Trophoblast cell (in vitro differentiated cells and primary cell): ENCODE measurements around the gene STYX.

Experiments used
- DNase-seq, 2 donors: peaks; one replicate each; pipeline ENCODE4 v3.0.0-alpha.2; 2016
- H2AFZ ChIP-seq: 2 replicates; pipeline ENCODE4 v1.6.1; 2013; ENCODE audit warnings: low read length, moderate library complexity, mild to moderate bottlenecking; ENCODE audit not compliant: insufficient read depth, poor library complexity
- H2AK5ac ChIP-seq: 2 replicates; pipeline ENCODE4 v1.6.1; 2013; ENCODE audit warnings: mild to moderate bottlenecking, low read length
- H2BK120ac ChIP-seq: 2 replicates; pipeline ENCODE4 v1.6.1; 2013; ENCODE audit warnings: low read length, mild to moderate bottlenecking, moderate library complexity; ENCODE audit not compliant: insufficient read depth, poor library complexity
- H2BK12ac ChIP-seq: 2 replicates; pipeline ENCODE4 v1.6.1; 2013; ENCODE audit warnings: mild to moderate bottlenecking, low read length, moderate library complexity
- H2BK5ac ChIP-seq: 2 replicates; pipeline ENCODE4 v1.6.1; 2013; ENCODE audit warnings: low read length, low read depth, moderate library complexity, mild to moderate bottlenecking; ENCODE audit not compliant: poor library complexity
- H3K14ac ChIP-seq: 2 replicates; pipeline ENCODE4 v1.6.1; 2013; ENCODE audit warnings: mild to moderate bottlenecking, low read length
- H3K18ac ChIP-seq: 2 replicates; pipeline ENCODE4 v1.6.1; 2013; ENCODE audit warnings: mild to moderate bottlenecking, low read length
- H3K23ac ChIP-seq: 2 replicates; pipeline ENCODE4 v1.6.1; 2013; ENCODE audit warnings: low read length
- H3K27ac ChIP-seq: 2 replicates; pipeline ENCODE4 v1.5.1; 2013; ENCODE audit warnings: low read depth, mild to moderate bottlenecking, inconsistent platforms, low read length, moderate library complexity
- H3K27me3 ChIP-seq: 2 replicates; pipeline ENCODE4 v1.6.1; 2013; ENCODE audit warnings: inconsistent platforms, mild to moderate bottlenecking, low read length, moderate library complexity; ENCODE audit not compliant: insufficient read depth
- H3K36me3 ChIP-seq, 2 experiments: 1 replicate in 1 of 2; 2 replicates in 1 of 2; pipeline ENCODE4 v1.6.1; 2013; ENCODE audit warnings: low read length in 2 of 2, mild to moderate bottlenecking in 2 of 2, moderate library complexity in 1 of 2; ENCODE audit not compliant: insufficient read depth in 2 of 2, control insufficient read depth in 1 of 2
- H3K4ac ChIP-seq: 2 replicates; pipeline ENCODE4 v1.6.1; 2013; ENCODE audit warnings: low read depth, mild to moderate bottlenecking, low read length, moderate library complexity
- H3K4me1 ChIP-seq, 2 experiments: 1 replicate in 1 of 2; 2 replicates in 1 of 2; pipeline ENCODE4 v1.6.1; 2013; ENCODE audit warnings: low read length in 2 of 2, mild to moderate bottlenecking in 2 of 2, moderate library complexity in 1 of 2; ENCODE audit not compliant: insufficient read depth in 2 of 2, control insufficient read depth in 1 of 2
- H3K4me2 ChIP-seq: 2 replicates; pipeline ENCODE4 v1.6.1; 2013; ENCODE audit warnings: inconsistent platforms, mild to moderate bottlenecking, low read length, moderate library complexity
- H3K4me3 ChIP-seq: 2 replicates; pipeline ENCODE4 v1.5.1; 2013; ENCODE audit warnings: mild to moderate bottlenecking, low read depth, low read length, inconsistent platforms
- H3K79me1 ChIP-seq: one replicate; pipeline ENCODE4 v1.6.1; 2013; ENCODE audit warnings: low read length
- H3K79me2 ChIP-seq: 2 replicates; pipeline ENCODE4 v1.6.1; 2013; ENCODE audit warnings: low read length, mild to moderate bottlenecking; ENCODE audit not compliant: control insufficient read depth, insufficient read depth, poor library complexity
- H3K9ac ChIP-seq: 2 replicates; pipeline ENCODE4 v1.6.1; 2013; ENCODE audit warnings: mild to moderate bottlenecking, low read length
- H3K9me3 ChIP-seq: 2 replicates; pipeline ENCODE4 v1.6.1; 2013; ENCODE audit warnings: low read depth, mild to moderate bottlenecking, control low read depth, inconsistent platforms, low read length; ENCODE audit not compliant: insufficient read depth
- H4K12ac ChIP-seq: 2 replicates; pipeline ENCODE4 v1.6.1; 2013; ENCODE audit warnings: low read depth, mild to moderate bottlenecking, low read length, moderate library complexity
- H4K8ac ChIP-seq: 2 replicates; pipeline ENCODE4 v1.6.1; 2013; ENCODE audit warnings: low read depth, mild to moderate bottlenecking, low read length, moderate library complexity
- H4K91ac ChIP-seq: one replicate; pipeline ENCODE4 v1.6.1; 2013; ENCODE audit warnings: low read depth, mild to moderate bottlenecking, low read length, moderate library complexity
- WGBS: extraction: QIAGEN DNeasy Blood & Tissue Kit; methylation state at CpG from one replicate; pipeline ENCODE4 v1.1.7; 2013; ENCODE audit warnings: missing lambda C conversion rate; ENCODE audit not compliant: insufficient read length, insufficient coverage; ENCODE audit errors: extremely low coverage; 5-methylcytosine and 5-hydroxymethylcytosine counted together

STYX gene

GRCh38 chr14:52801014-52801712 is 71.2 kb downstream of the STYX start:
- Histone ChIP-seq H3K27ac (no peak overlapping the region), H4K12ac (no peak overlapping the region), H2BK120ac (no peak overlapping the region), H2AFZ (no peak overlapping the region), H3K79me1 (no peaks in the 10 kb centered on the region), H4K8ac (no peak overlapping the region), H2BK5ac (no peak overlapping the region), H3K4me2 (no peak overlapping the region), H3K27me3 (no peaks in the 10 kb centered on the region), H3K9me3 (no peaks in the 10 kb centered on the region), H3K4ac (no peak overlapping the region), H3K18ac (no peak overlapping the region), H3K79me2 (no peaks in the 10 kb centered on the region), H2BK12ac (no peak overlapping the region), H4K91ac (no peak overlapping the region), H3K4me1 (no peaks in the 10 kb centered on the region), H3K4me3 (no peak overlapping the region), H3K36me3 (no peaks in the 10 kb centered on the region), H3K14ac (no peak overlapping the region), H3K9ac (no peak overlapping the region), H3K23ac (no peak overlapping the region), H2AK5ac (no peak overlapping the region)
- peak; percentile 15 to 50 for DNase-seq
- no CpG with 5 or more reads among the region's 5 CpGs for WGBS

- no peaks in the 10 kb centered on the region for H3K79me1 ChIP-seq
- H3K9ac ChIP-seq: no peak overlapping the region
- H3K9me3 ChIP-seq: no peaks in the 10 kb centered on the region
- no peaks in the 10 kb centered on the region for H3K4me1 ChIP-seq
- no peak overlapping the region for H3K14ac ChIP-seq
- H3K27ac ChIP-seq: no peak overlapping the region
- DNase-seq: no peak
- no peak overlapping the region for H3K23ac ChIP-seq
- WGBS: no CpG with 5 or more reads among the region's 3 CpGs
- H3K4me2 ChIP-seq: no peak overlapping the region
- no peak overlapping the region for H2BK5ac ChIP-seq
- H3K27me3 ChIP-seq: no peaks in the 10 kb centered on the region
- no peaks in the 10 kb centered on the region for H3K36me3 ChIP-seq
- no peak overlapping the region for H4K91ac ChIP-seq
- no peak overlapping the region for H2BK12ac ChIP-seq
- H3K79me2 ChIP-seq: no peaks in the 10 kb centered on the region
- no peak overlapping the region for H3K4ac ChIP-seq
- H4K8ac ChIP-seq: no peak overlapping the region
- H3K4me3 ChIP-seq: no peak overlapping the region
- no peak overlapping the region for H3K18ac ChIP-seq
- H2AFZ ChIP-seq: no peak overlapping the region
- H2BK120ac ChIP-seq: no peak overlapping the region
- H2AK5ac ChIP-seq: no peak overlapping the region
- no peak overlapping the region for H4K12ac ChIP-seq
These were observed 72.6 kb downstream of the STYX start for GRCh38 chr14:52802597-52802996.

GRCh38 chr14:52806115-52806514 is 76.1 kb downstream of the STYX start:
- H2BK120ac ChIP-seq: no peak overlapping the region
- no peak overlapping the region for H3K18ac ChIP-seq
- no peak overlapping the region for H3K4me3 ChIP-seq
- H3K4ac ChIP-seq: no peak overlapping the region
- H2AK5ac ChIP-seq: no peak overlapping the region
- no CpG with 5 or more reads among the region's 4 CpGs for WGBS
- no peak overlapping the region for H4K12ac ChIP-seq
- no peak overlapping the region for H3K27ac ChIP-seq
- H3K27me3 ChIP-seq: no peaks in the 10 kb centered on the region
- no peak overlapping the region for H3K9ac ChIP-seq
- no peak overlapping the region for H2AFZ ChIP-seq
- H2BK5ac ChIP-seq: no peak overlapping the region
- no peaks in the 10 kb centered on the region for H3K9me3 ChIP-seq
- no peak overlapping the region for H2BK12ac ChIP-seq
- H3K36me3 ChIP-seq: no peaks in the 10 kb centered on the region
- no peaks in the 10 kb centered on the region for H3K4me1 ChIP-seq
- H4K91ac ChIP-seq: no peak overlapping the region
- H4K8ac ChIP-seq: no peak overlapping the region
- no peak overlapping the region for H3K23ac ChIP-seq
- H3K79me2 ChIP-seq: no peaks in the 10 kb centered on the region
- H3K4me2 ChIP-seq: no peak overlapping the region
- no peaks in the 10 kb centered on the region for H3K79me1 ChIP-seq
- no peak overlapping the region for H3K14ac ChIP-seq
- DNase-seq: no peak

DNA sequence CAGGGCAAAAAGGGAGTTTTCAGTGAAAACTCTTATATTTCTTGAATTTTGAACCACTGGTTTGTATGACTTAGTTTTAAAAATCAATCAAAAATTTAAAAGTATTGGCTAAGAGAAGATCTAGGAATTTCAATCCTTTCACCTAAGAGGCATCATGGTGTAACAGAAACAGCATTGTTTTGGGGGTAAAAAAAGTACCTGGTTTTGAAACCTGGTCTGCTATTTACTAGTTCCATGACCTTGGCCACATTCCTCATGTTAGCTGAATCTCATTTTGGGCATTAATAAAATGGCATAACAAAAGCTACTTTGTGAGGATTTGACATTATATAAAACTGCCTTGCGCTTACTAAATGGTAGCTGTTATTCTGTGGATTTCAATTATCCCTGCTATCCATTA is 78.1 kb downstream of the STYX start:
- no peak for DNase-seq
- Histone ChIP-seq H3K27me3 (no peaks in the 10 kb centered on the region), H2BK12ac (no peak overlapping the region), H3K4ac (no peak overlapping the region), H4K8ac (no peak overlapping the region), H3K36me3 (no peaks in the 10 kb centered on the region), H4K91ac (no peak overlapping the region), H2AK5ac (no peak overlapping the region), H3K18ac (no peak overlapping the region), H2BK5ac (no peak overlapping the region), H2BK120ac (no peak overlapping the region), H3K14ac (no peak overlapping the region), H3K79me1 (no peaks in the 10 kb centered on the region), H3K4me1 (no peaks in the 10 kb centered on the region), H3K9me3 (no peaks in the 10 kb centered on the region), H3K79me2 (no peaks in the 10 kb centered on the region), H2AFZ (no peak overlapping the region), H4K12ac (no peak overlapping the region), H3K4me2 (no peak overlapping the region), H3K27ac (no peak overlapping the region), H3K9ac (no peak overlapping the region), H3K23ac (no peak overlapping the region), H3K4me3 (no peak overlapping the region)
- WGBS: no CpG with 5 or more reads among the region's 1 CpG
